ENCODE measurements around the gene TIMM10.

Gene TIMM10, protein sequence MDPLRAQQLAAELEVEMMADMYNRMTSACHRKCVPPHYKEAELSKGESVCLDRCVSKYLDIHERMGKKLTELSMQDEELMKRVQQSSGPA

DNA sequence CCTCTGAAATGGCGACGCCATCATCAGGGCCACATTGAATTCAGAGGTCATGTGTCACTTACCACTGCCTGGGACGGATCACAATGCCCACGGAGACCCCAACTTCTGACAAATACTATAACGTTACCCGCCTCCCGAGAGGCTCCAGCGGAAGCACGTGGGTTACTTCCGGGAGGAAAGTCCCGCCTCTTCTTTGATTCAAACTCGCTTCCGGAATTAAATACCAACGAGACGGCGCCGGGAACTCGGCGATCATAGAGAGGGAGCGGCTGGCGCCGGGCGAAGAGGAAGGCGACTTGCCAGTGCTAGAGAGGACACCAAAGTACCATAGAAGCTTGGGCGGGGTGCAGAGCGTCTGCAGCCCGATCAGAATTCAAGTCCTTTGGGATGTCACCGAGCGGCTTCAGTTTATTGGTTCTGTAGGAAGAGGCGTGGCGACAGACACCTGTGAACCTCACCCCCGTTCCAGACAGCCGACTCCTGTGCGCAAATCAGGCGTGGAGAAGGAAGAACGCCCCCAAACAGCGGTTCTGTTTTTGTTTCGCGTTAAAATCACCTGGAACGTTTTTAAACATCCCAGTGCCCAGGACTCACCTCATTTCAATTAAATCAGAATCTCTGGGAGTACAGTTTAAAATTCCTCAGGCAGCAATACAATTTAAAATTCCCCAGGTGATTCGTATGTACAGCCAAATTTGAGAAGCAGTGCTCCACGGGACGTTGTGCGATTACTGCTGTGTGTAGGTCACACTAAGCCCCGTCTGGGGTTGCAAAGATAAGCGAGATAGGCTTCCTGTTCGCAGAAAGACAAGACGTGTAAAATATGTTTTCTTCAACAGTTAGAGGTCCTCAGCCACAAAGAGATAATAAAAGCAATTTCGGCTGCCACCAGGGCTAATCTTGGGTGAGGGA is at the start of gene TIMM10:
Gene TIMM10, minus strand, starts transcription at position 159 of the 912 bp plus-strand sequence. CDS start 565 bp downstream, outside the sequence.
- WGBS (ENCODE audit: insufficient coverage, insufficient read length), result no CpG with 5 or more reads among the region's 49 CpGs
- H3K36me3 ChIP-seq (ENCODE audit: control insufficient read depth, insufficient read depth, low read length), result 0 out of 2 replicates have a peak, but pooled peaks cover 4% of the 10 kb centered on the region

DNA sequence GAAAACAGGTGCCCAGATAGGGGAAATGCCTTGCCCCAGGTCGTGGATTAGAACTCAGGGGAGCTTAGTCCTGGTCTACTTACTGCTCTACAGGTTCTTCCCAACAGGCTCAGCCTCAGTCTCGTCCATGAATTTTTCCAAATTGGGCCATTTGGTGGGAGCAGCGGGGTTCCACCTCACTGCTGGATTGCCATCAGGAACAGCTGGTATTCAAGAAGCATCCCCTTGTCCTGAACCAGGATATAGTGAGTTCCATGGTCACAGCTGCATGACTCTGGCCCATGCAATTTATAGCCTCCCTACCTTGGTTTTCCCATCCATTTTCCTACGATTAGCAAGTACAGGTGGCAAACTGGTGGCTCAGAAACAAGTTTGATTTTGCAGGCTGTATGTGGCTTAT is 43.5 kb upstream of the TIMM10 start:
- no peak for DNase-seq (ENCODE audit: low read depth, low spot score)
- WGBS (ENCODE audit: insufficient coverage, insufficient read length), result no CpG with 5 or more reads among the region's 4 CpGs
- Histone ChIP-seq H3K36me3 (ENCODE audit: control insufficient read depth, insufficient read depth, low read length) (no peaks in the 10 kb centered on the region), H3K9me3 (ENCODE audit: control insufficient read depth, insufficient read depth, low read length) (no peaks in the 10 kb centered on the region), H3K4me1 (ENCODE audit: control insufficient read depth, insufficient read depth, low read length) (0 out of 2 replicates have a peak, but pooled peaks cover 1% of the 10 kb centered on the region), H3K4me3 (ENCODE audit: low read length) (no peak overlapping the region), H3K27me3 (ENCODE audit: control insufficient read depth, insufficient read depth, low read length) (no peaks in the 10 kb centered on the region), H3K27ac (ENCODE audit: low read length) (no peak overlapping the region)

More for the DNA sequence above, at the start of gene TIMM10:
- H3K4me3 ChIP-seq (ENCODE audit: low read length), result peak within 1 kb of the TSS; percentile 72
- no peaks in the 10 kb centered on the region for H3K9me3 ChIP-seq (ENCODE audit: control insufficient read depth, insufficient read depth, low read length)
- no peaks in the 10 kb centered on the region for H3K4me1 ChIP-seq (ENCODE audit: control insufficient read depth, insufficient read depth, low read length)
- no peaks in the 10 kb centered on the region for H3K27me3 ChIP-seq (ENCODE audit: control insufficient read depth, insufficient read depth, low read length)
- peak; percentile 94 for DNase-seq (ENCODE audit: low read depth, low spot score)
- H3K27ac ChIP-seq (ENCODE audit: low read length), result no peak within 1 kb of the TSS

DNA sequence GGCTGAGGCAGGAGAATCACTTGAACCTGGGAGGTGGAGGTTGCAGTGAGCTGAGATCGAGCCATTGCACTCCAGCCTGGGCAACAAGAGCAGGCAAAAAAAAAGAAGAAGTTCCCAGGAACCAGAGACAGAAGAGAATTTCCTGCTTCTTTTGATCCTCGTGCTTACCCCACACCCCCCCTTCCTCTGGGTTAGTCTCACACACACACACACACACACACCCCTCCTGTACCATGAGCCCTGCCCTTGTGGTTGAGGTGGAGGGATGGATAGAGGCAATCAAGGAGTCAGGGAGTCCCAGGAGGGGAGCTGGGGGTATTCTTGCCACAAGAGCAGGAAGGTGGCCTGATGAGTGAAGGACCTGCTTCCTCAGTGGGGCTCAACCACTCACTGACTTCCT is 41.1 kb upstream of the TIMM10 start:
- no CpG with 5 or more reads among the region's 2 CpGs for WGBS (ENCODE audit: insufficient coverage, insufficient read length)
- DNase-seq (ENCODE audit: low read depth, low spot score), result no peak
- Histone ChIP-seq H3K27me3 (ENCODE audit: control insufficient read depth, insufficient read depth, low read length) (no peaks in the 10 kb centered on the region), H3K27ac (ENCODE audit: low read length) (no peak overlapping the region), H3K36me3 (ENCODE audit: control insufficient read depth, insufficient read depth, low read length) (no peaks in the 10 kb centered on the region), H3K4me1 (ENCODE audit: control insufficient read depth, insufficient read depth, low read length) (peaks cover 2% of the 10 kb centered on the region; the same call in 1 of the 2 replicates), H3K9me3 (ENCODE audit: control insufficient read depth, insufficient read depth, low read length) (no peaks in the 10 kb centered on the region), H3K4me3 (ENCODE audit: low read length) (no peak overlapping the region)

DNA sequence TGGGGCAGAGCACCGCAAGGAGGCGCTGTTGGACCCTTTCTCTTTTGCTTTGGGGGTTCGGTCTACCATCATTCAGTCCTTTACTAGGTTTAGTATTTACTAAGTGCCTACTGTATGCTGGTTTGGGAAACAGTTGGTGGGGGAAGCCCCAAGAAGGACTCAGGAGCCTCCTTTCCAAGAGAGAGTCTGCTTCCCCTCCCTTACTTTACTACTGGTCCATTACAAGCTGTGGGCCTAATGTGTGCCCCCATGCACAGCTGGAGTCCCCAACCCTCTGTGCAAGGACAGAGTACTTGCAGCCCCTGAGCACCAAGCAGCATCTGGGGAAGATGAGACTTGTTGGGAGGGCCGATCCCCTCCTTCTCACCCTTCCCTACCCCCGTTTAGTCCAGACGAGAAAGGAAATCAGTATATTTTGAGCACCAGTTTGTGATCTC is 37.8 kb upstream of the TIMM10 start:
- Histone ChIP-seq H3K36me3 (ENCODE audit: control insufficient read depth, insufficient read depth, low read length) (no peaks in the 10 kb centered on the region), H3K4me3 (ENCODE audit: low read length) (peak overlapping the region; percentile 48; the same call in 1 of the 2 replicates), H3K9me3 (ENCODE audit: control insufficient read depth, insufficient read depth, low read length) (no peaks in the 10 kb centered on the region), H3K27me3 (ENCODE audit: control insufficient read depth, insufficient read depth, low read length) (no peaks in the 10 kb centered on the region), H3K27ac (ENCODE audit: low read length) (no peak overlapping the region), H3K4me1 (ENCODE audit: control insufficient read depth, insufficient read depth, low read length) (peaks cover 5% of the 10 kb centered on the region; the same call in 1 of the 2 replicates)
- WGBS (ENCODE audit: insufficient coverage, insufficient read length), result no CpG with 5 or more reads among the region's 6 CpGs
- DNase-seq (ENCODE audit: low read depth, low spot score), result peak; percentile 82

DNA sequence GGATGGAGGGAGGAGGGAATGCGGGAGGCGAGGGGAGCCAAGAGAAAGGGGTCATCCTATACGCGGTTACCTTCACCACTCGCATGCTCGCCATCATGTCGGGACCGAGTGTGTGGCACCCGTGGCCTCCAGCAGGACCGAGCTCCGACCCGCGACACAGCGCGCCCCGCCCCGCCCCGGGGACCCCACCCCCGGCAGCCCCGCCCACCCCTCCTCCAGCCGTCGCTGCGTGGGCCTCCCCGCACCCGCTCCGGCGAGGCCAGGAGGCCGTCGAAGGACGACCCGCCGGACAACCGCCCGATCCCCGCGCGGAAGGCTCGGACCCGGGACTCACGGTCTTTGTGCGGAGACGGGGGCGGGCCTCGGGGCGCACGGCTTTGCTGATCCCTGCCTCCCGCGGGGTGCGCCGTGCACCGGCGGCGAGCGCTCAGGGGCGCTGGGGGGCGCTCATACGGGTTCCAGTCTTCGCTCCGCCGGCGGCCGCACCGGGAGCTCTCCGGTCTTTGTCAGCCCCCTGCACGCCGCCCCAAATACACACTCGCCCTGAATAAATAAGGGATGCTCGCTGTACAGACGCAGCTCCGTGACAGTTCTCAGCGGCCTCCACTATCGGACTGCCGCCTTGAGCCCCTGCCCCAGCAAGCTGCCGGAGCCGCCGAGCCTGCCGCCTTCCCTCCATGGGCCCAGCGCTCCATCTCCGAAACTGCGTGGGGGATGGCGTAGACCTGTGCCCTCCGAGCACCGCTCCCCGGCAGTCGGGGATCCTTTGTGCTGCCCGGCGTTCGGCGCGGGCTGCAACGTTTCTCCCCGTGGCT is 37.2 kb upstream of the TIMM10 start, which contains the start of gene UBE2L6:
Gene UBE2L6, minus strand, starts transcription at position 158 of the 815 bp plus-strand sequence. Its CDS starts 61 bp downstream, at position 97.
- H3K27me3 ChIP-seq (ENCODE audit: control insufficient read depth, insufficient read depth, low read length), result no peaks in the 10 kb centered on the region
- H3K4me1 ChIP-seq (ENCODE audit: control insufficient read depth, insufficient read depth, low read length), result peaks cover 5% of the 10 kb centered on the region; the same call in 1 of the 2 replicates
- H3K27ac ChIP-seq (ENCODE audit: low read length), result no peak within 1 kb of the TSS
- H3K36me3 ChIP-seq (ENCODE audit: control insufficient read depth, insufficient read depth, low read length), result no peaks in the 10 kb centered on the region
- no CpG with 5 or more reads among the region's 92 CpGs for WGBS (ENCODE audit: insufficient coverage, insufficient read length)
- H3K9me3 ChIP-seq (ENCODE audit: control insufficient read depth, insufficient read depth, low read length), result no peaks in the 10 kb centered on the region
- no peak for DNase-seq (ENCODE audit: low read depth, low spot score)
- peak within 1 kb of the TSS; percentile 48 for H3K4me3 ChIP-seq (ENCODE audit: low read length)

DNA sequence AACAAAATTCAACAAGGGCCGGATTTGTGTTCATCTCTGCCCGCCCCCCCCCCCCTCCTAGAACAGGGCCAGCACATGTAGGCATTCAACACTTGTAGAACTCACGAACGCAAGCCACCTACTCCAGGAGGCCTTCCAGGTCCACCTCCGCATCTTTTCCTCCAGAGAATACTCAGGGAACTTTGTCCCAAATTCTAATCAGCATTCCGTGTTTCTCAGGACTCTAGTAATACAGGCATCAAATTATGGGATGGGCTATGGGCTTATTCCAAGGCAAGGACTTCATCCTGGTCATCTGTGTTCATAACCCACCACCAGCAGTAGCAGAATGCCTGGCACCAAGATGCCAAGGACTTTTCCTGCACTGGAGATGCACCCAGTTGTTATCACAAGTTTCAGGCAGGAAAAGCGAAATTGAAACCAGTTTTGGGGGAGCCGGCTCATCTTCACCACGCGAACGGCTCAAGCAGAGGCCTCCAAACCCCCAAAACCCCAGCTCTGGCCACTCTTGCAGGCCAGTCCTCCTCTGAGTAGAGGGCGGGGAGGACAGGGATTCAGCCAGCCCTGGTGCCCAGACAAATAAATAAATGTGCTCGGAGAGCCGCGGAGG is 36.5 kb upstream of the TIMM10 start:
- Histone ChIP-seq H3K27me3 (ENCODE audit: control insufficient read depth, insufficient read depth, low read length) (no peaks in the 10 kb centered on the region), H3K4me3 (ENCODE audit: low read length) (peak overlapping the region; percentile 48; the same call in 1 of the 2 replicates), H3K9me3 (ENCODE audit: control insufficient read depth, insufficient read depth, low read length) (no peaks in the 10 kb centered on the region), H3K4me1 (ENCODE audit: control insufficient read depth, insufficient read depth, low read length) (peaks cover 5% of the 10 kb centered on the region), H3K36me3 (ENCODE audit: control insufficient read depth, insufficient read depth, low read length) (no peaks in the 10 kb centered on the region), H3K27ac (ENCODE audit: low read length) (no peak overlapping the region)
- no CpG with 5 or more reads among the region's 15 CpGs for WGBS (ENCODE audit: insufficient coverage, insufficient read length)
- no peak for DNase-seq (ENCODE audit: low read depth, low spot score)

DNA sequence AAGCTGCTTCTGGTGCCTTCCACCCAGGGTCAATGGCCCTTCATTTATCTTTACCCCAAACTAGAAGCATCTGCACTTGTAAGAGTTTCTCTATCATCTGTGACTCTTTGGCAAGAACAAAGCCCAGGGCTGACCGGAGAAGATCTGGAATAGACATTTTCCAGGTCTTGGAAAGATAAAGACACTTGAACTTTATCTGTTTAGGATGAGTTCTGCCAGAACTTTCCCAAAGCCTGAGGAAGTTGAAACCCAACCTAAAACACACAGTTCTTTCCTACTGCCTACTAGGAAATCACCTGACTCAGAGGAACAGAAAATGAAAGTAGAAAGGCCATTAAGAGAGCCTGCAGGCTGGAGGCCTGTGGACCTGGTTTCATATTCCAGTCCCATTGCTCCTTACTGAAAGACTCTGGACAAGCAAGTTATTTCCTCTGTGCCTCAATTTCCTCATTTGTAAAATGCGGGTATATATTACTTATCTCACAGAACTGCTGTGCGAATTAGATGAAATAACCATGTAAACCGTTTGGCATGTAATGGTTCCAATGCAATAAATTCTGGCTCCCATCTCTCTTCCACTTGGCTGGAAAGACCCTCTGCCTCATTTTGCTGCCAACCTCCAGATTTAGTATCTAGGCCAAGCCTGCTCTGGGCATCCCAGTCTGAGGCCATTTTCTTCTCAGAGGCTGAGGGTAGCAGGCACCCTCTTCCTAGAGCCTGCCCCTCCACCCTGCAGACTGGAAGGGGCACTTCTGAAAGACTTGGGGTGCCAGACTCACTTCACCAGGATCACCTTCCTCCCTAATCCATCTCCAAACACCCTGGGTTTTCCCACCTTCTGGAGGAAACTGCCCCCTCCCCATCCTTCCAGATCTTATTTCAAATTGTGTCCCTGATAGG is 35.7 kb upstream of the TIMM10 start:
- H3K36me3 ChIP-seq (ENCODE audit: control insufficient read depth, insufficient read depth, low read length), result no peaks in the 10 kb centered on the region
- no peak for DNase-seq (ENCODE audit: low read depth, low spot score)
- no peaks in the 10 kb centered on the region for H3K9me3 ChIP-seq (ENCODE audit: control insufficient read depth, insufficient read depth, low read length)
- H3K27ac ChIP-seq (ENCODE audit: low read length), result no peak overlapping the region
- H3K4me1 ChIP-seq (ENCODE audit: control insufficient read depth, insufficient read depth, low read length), result peaks cover 5% of the 10 kb centered on the region
- H3K27me3 ChIP-seq (ENCODE audit: control insufficient read depth, insufficient read depth, low read length), result no peaks in the 10 kb centered on the region
- no CpG with 5 or more reads among the region's 4 CpGs for WGBS (ENCODE audit: insufficient coverage, insufficient read length)
- H3K4me3 ChIP-seq (ENCODE audit: low read length), result no peak overlapping the region

DNA sequence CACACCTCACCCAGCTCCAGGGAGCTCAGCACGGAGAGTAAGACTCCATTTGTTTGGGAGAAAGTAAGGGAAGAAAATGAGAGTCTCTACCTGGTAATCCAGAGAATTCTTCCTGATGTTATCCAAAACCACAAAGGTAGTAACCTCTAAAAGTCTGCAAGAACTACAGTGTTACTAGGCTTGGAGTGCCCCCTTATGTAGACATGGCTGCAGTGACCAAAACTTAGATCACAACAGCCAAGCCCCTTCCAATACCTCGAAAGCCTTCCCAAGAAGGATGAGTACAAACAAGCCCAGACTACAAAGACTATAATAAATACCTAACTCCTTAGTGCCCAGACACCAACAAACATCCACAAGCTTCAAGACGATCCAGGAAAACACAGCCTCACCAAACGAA is 32.0 kb upstream of the TIMM10 start:
- no CpG with 5 or more reads among the region's 4 CpGs for WGBS (ENCODE audit: insufficient coverage, insufficient read length)
- DNase-seq (ENCODE audit: low read depth, low spot score), result no peak
- no peak overlapping the region for H3K27ac ChIP-seq (ENCODE audit: low read length)

DNA sequence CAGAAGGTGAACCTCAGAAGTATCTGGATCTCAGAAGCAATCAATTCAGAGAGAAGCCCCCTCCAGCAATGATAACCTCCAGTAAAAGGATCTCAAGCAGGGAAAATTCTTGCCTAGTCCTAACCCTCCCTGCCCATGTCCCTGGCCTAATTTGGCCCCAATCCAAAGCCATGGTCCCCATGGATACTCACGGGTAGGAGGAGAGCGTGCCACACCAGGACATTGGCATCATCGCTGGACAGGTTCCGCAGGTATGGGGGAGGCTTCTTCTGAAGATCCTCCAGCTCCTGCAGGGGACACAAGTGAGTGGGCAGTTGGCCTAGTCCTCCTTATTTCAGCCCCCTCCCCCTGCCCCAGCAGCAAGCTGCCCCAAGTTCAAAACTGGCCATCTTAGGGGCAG is 29.6 kb upstream of the TIMM10 start:
- no CpG with 5 or more reads among the region's 4 CpGs for WGBS (ENCODE audit: insufficient coverage, insufficient read length)
- Histone ChIP-seq H3K9me3 (ENCODE audit: control insufficient read depth, insufficient read depth, low read length) (no peaks in the 10 kb centered on the region), H3K4me1 (ENCODE audit: control insufficient read depth, insufficient read depth, low read length) (no peaks in the 10 kb centered on the region; the same call in 1 of the 2 replicates), H3K27ac (ENCODE audit: low read length) (no peak overlapping the region), H3K36me3 (ENCODE audit: control insufficient read depth, insufficient read depth, low read length) (no peaks in the 10 kb centered on the region), H3K4me3 (ENCODE audit: low read length) (no peak overlapping the region), H3K27me3 (ENCODE audit: control insufficient read depth, insufficient read depth, low read length) (no peaks in the 10 kb centered on the region)
- no peak for DNase-seq (ENCODE audit: low read depth, low spot score)

More for the DNA sequence above, 32.0 kb upstream of the TIMM10 start:
- Histone ChIP-seq H3K4me3 (ENCODE audit: low read length) (no peak overlapping the region), H3K9me3 (ENCODE audit: control insufficient read depth, insufficient read depth, low read length) (no peaks in the 10 kb centered on the region), H3K4me1 (ENCODE audit: control insufficient read depth, insufficient read depth, low read length) (peaks cover 4% of the 10 kb centered on the region), H3K36me3 (ENCODE audit: control insufficient read depth, insufficient read depth, low read length) (no peaks in the 10 kb centered on the region), H3K27me3 (ENCODE audit: control insufficient read depth, insufficient read depth, low read length) (no peaks in the 10 kb centered on the region)
